ENCODE data around the gene CARM1.

CARM1 gene

GRCh38 chr19:10960314-10961072, 89.1 kb downstream of the CARM1 start, which contains the start of gene SMARCA4:
TSS of gene SMARCA4 (plus strand) at chr19:10961030. CDS start at chr19:10984152, 23,122 bp downstream.
- Histone ChIP-seq H3K4me3 (ENCODE audit: severe bottlenecking) (peak within 1 kb of the TSS; percentile 67), H3K4me1 (ENCODE audit: insufficient read depth, poor library complexity, severe bottlenecking) (no peaks in the 10 kb centered on the region), H3K27ac (ENCODE audit: poor library complexity, severe bottlenecking) (peak within 1 kb of the TSS; percentile 83), H3K9me3 (ENCODE audit: severe bottlenecking) (no peaks in the 10 kb centered on the region), H3K36me3 (ENCODE audit: low read depth) (peaks cover 7% of the 10 kb centered on the region; the same call in 1 of the 2 replicates), H3K27me3 (ENCODE audit: insufficient read depth, poor library complexity, severe bottlenecking) (no peaks in the 10 kb centered on the region)
- DNase-seq (ENCODE audit: low spot score): peak; percentile 91
- peak; percentile 80 for ATAC-seq (ENCODE audit: low read depth)
- TF ChIP-seq CTCF (IDR thresholded peaks at IDR 0.05; ENCODE audit: poor library complexity, severe bottlenecking): no peak

- no peaks in the 10 kb centered on the region for H3K4me1 ChIP-seq (ENCODE audit: insufficient read depth, poor library complexity, severe bottlenecking)
- H3K9me3 ChIP-seq (ENCODE audit: severe bottlenecking): no peaks in the 10 kb centered on the region
- H3K36me3 ChIP-seq (ENCODE audit: low read depth): peaks cover 7% of the 10 kb centered on the region; the same call in 1 of the 2 replicates
- DNase-seq (ENCODE audit: low spot score) (no peak), ATAC-seq (ENCODE audit: low read depth) (peak; percentile 20; the same call in 2 of the 3 replicates)
- no peaks in the 10 kb centered on the region for H3K27me3 ChIP-seq (ENCODE audit: insufficient read depth, poor library complexity, severe bottlenecking)
- no peak for TF ChIP-seq CTCF (IDR thresholded peaks at IDR 0.05; ENCODE audit: poor library complexity, severe bottlenecking)
- H3K4me3 ChIP-seq (ENCODE audit: severe bottlenecking): peak overlapping the region; percentile 67
- H3K27ac ChIP-seq (ENCODE audit: poor library complexity, severe bottlenecking): peak overlapping the region; percentile 83
Measured at GRCh38 chr19:10961073-10961860, 89.9 kb downstream of the CARM1 start.

GRCh38 chr19:10962863-10963262, 91.5 kb downstream of the CARM1 start:
- Histone ChIP-seq H3K4me3 (ENCODE audit: severe bottlenecking) (no peak overlapping the region), H3K27me3 (ENCODE audit: insufficient read depth, poor library complexity, severe bottlenecking) (no peaks in the 10 kb centered on the region), H3K27ac (ENCODE audit: poor library complexity, severe bottlenecking) (no peak overlapping the region), H3K4me1 (ENCODE audit: insufficient read depth, poor library complexity, severe bottlenecking) (no peaks in the 10 kb centered on the region), H3K9me3 (ENCODE audit: severe bottlenecking) (no peaks in the 10 kb centered on the region), H3K36me3 (ENCODE audit: low read depth) (peaks cover 7% of the 10 kb centered on the region; the same call in 1 of the 2 replicates)
- no peak for DNase-seq (ENCODE audit: low spot score)
- no peak for ATAC-seq (ENCODE audit: low read depth)
- no peak for TF ChIP-seq CTCF (IDR thresholded peaks at IDR 0.05; ENCODE audit: poor library complexity, severe bottlenecking)

- Histone ChIP-seq H3K27me3 (ENCODE audit: insufficient read depth, poor library complexity, severe bottlenecking) (no peaks in the 10 kb centered on the region), H3K4me3 (ENCODE audit: severe bottlenecking) (no peak overlapping the region), H3K27ac (ENCODE audit: poor library complexity, severe bottlenecking) (no peak overlapping the region), H3K36me3 (ENCODE audit: low read depth) (peaks cover 7% of the 10 kb centered on the region; the same call in 1 of the 2 replicates), H3K9me3 (ENCODE audit: severe bottlenecking) (no peaks in the 10 kb centered on the region), H3K4me1 (ENCODE audit: insufficient read depth, poor library complexity, severe bottlenecking) (no peaks in the 10 kb centered on the region)
- no peak for DNase-seq (ENCODE audit: low spot score)
- no peak for ATAC-seq (ENCODE audit: low read depth)
- TF ChIP-seq CTCF (IDR thresholded peaks at IDR 0.05; ENCODE audit: poor library complexity, severe bottlenecking): no peak
Measured at GRCh38 chr19:10963865-10964264, 92.5 kb downstream of the CARM1 start.
